HG03521 (cell line): ENCODE data around the gene IRGC.

Source experiments
- ATAC-seq: cut with Tn5 transposase; IDR thresholded peaks from one replicate; pipeline ENCODE4 v1.9.1; 2021; ENCODE audit warnings: mild to moderate bottlenecking, moderate library complexity; ENCODE audit not compliant: unreplicated experiment

The IRGC gene

DNA sequence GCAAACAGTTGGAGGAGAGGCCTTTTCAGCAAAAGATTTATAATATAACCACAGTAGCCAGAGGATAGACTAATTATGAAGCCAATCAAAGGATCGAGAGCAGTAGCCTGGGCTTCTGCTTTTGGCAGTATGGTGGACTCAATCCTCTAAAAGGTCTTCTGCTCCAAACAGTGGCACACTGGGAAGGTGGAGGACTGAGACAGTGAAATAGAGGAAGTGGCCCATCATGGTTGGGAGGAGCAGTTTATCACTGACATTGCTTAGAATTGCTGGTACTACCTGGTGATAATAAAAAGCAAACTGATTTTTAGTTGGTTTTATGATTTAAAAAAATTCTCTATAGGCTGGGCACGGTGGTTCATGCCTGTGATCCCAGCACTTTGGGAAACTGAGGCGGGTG lies 25.0 kb upstream of the IRGC start:
- ATAC-seq: no peak

GRCh38 chr19:43691755-43692154 lies 24.1 kb upstream of the IRGC start:
- ATAC-seq: no peak

DNA sequence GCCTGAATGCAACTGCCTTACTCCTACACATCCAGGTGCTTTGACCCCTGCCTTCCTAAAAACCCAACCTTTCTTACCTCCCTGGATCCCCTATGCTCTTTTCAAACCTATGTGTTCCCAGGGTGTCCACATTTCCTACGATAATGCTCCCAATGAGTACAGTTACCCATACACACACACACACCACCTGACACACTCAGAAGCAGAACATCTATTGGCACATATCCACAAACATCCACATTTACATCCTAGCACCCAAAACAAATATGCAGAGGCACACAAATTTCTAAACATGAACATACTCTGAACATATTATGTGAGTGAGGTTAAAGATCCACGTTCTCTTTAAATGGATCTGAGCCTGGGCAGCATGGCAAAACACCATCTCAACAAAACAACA lies 23.5 kb upstream of the IRGC start:
- ATAC-seq: no peak

DNA sequence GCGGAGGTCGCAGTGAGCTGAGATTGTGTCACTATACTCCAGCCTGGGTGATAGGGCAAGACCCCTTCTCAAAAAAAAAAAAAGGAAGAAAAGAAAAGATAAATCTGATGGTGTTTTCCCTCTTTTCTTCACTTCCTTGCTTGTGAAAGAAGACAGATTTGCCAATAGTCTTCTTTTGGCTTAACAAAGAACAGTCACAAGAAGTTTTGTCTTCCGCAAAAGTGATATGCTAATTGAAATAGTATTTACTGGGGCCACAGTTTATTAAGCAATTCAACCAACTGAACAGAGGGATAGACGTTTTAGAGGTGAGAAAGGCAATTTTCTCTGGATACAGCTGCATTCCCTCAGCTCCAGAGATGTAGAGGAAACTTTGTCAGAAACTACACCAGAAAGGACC lies 23.0 kb upstream of the IRGC start:
- no peak for ATAC-seq

DNA sequence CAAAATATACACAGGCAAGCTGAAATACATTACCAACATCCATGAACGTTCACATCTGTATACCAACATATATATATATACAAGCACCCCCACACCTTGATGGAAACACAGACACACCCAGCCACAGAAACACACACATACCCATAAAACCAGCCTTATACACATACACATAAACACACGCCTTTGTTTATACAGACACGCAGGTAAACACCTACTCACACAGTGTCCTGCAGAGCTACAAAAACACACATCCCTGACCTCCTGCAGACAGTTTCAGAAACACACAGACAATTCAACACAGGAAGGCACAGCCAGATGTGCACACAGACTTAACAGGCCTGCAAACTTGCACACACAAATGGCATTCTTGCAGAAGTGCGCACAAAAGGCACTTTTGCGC lies 21.3 kb upstream of the IRGC start:
- no peak for ATAC-seq

DNA sequence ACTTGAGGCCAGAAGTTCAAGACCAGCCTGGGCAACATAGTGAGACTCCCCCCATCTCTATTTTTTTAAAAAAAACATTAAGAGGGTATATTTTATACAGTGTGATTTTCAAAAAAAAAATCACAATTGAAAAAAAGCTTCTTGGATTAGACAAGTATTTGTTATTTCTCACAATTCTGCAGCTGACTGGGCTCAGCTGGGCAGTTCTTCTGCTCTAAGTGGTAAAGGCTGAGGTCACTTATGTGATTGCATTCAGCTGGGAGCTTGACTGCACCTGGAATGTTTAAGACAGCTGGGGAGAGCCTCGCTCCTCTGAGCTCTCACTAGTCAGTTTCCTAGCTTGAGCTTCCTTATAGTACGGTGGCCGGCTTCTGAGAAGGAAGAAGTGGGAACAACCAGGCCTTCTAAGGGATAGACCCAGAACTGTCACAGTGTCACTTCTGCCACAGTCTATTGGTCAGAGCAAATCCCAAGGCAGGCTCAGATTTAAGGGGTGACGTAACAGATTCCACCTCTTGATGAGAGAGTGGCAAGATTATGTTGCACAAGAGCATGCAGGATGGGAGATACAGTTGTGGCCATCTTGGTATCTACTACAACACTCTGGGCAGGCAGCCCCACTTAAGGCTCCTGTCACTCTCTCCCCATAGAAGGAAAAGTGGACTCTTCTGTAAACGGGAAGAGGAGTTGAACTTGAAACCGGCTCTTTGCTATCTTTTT lies 19.7 kb upstream of the IRGC start:
- no peak for ATAC-seq

- no peak for ATAC-seq
These were observed 18.6 kb upstream of the IRGC start for GRCh38 chr19:43697295-43697694.

DNA sequence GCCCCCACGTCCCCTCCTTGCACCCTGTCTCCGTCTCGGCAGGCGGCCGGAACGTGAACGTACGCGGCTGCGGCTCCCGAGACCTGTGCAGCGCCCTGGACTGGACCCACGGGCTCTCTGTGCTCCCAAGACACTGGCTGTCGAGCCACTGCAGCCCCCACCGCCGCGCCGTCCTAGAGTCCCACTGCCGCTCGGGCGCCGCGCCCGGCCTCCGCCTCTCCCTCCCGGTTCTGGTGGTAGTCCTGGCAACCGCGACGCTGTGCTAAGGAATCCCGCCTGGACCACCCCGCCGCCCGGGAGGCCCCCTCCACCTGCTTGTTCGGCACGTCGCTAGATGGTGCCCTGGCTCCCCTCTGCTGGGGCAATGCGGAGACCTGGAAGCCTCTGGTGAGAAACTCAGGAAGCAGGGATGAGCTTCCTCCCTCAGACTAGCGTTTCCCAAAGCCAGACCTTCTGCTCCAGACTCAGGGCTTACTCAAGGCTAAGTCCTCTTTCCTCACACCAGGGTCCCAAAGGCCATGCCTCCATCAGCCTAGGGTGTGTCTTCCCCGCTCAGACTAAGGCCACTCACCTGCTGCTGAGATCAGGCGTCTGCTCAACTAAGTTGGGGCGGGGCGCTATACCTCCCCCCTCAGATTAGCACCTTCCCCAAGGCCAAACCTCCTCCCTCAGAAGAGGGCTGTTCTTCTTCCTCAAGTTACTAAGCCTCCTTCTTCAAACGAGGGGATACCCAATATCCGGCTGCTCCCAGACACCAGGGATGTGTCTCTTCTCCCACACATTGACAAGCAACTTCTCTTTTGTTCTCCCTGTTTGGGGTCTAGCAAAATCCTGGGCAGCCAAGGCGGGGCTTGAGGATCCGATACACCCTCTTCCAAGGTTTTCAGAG lies 16.1 kb upstream of the IRGC start:
- ATAC-seq: no peak

DNA sequence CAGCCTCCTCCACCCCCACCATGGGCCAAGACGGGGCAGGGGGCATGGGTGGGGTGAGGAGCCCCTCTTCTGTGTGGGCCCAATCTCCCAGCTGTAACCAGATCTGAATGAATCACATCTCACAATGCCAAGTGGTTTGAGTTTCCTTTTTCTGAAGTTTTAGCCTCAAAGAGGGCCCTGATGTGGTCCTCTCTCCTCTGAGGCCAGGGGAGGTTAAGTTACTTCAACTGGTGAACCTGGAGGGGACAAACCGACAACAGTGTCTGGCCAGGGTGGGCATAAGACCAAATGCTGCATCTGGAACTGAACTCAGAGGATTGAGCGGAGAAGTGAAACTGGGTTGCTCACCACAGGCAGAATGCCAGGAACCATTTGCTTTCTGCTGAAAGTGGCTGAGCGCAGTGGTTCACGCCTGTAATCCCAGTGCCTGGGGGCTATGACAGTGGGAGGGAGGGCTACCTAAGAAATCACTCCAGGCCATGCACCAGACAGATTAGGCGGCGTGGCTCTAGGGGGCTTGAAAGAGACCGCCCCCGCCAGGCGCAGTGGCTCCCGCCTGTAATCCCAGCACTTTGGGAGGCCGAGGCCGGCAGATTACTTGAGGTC lies 15.4 kb upstream of the IRGC start:
- no peak for ATAC-seq

DNA sequence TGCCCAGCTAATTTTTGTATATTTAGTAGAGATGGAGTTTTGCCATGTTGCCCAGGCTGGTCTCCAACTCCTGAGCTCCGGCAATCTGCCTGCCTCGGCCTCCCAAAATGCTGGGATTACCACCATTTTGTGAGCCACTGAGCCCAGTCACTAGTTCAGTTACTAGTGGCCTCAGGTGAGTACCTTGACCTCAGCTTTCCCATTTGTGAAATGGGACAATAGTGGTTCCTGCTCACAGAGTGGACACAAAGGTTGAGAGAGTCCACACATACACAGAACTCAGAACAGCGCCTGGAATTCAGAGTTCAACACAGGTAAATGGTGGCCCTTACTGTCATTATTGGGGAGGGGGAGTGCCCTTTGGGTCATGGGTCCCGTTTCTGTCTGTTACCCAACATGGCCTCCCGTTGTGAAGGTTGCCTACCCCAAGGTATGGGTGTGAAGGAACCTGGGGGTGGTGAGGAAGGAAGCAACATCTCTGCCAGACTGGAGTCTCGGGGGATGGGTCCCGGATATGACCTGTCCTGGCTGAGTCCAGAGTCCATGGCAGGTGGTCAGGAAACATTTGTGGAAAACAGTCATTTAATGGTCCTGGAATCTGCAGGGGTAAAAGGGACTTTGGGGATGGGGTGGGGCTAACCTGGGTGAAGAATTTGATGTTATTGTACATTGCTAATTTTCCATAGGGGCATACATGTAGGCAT lies 11.7 kb upstream of the IRGC start:
- ATAC-seq: no peak

DNA sequence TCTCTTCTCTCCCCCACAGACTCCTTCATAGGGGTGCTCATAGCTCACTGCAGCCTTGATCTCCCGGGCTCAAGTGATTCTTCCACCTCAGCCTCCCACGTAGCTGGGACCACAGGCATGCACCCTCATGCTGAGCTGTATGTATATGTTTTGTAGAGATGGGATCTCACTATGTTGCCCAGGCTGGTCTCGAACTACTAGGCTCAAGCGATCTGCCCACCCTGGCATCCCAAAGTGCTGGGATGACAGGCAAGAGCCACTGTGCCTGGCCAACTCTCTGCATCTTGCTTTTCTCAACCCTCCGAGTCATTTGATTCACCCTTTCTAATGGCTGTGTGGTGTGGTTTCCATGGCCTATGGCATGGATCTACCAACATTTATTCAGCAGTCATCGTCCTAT lies 10.1 kb upstream of the IRGC start:
- no peak for ATAC-seq

DNA sequence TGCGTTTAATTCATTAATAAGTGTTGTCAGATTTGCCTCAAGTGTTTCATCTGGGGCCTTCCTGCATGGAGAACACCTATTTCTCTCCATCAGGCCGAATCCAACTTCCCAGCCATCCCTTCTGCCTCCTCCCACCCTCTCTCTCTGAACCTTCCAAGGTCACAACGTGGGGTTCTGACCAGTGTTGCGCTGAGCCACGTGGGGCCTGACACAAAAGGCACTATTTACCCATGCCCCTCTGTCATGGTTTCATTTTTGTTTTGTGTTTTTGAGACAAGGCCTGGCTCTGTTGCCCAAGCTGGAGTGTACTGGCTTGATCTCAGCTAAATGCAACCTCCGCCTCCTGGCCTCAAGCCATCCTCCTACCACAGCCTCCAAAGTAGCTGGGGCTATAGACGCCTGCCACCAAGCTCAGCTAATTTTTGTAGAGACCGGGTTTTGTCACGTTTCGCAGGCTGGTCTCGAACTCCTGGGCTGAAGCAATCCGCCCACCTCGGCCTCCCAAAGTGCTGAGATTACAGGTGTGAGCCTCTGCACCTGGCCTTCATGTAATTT lies 8.6 kb upstream of the IRGC start:
- no peak for ATAC-seq

GRCh38 chr19:43708716-43709115 lies 7.2 kb upstream of the IRGC start:
- no peak for ATAC-seq

DNA sequence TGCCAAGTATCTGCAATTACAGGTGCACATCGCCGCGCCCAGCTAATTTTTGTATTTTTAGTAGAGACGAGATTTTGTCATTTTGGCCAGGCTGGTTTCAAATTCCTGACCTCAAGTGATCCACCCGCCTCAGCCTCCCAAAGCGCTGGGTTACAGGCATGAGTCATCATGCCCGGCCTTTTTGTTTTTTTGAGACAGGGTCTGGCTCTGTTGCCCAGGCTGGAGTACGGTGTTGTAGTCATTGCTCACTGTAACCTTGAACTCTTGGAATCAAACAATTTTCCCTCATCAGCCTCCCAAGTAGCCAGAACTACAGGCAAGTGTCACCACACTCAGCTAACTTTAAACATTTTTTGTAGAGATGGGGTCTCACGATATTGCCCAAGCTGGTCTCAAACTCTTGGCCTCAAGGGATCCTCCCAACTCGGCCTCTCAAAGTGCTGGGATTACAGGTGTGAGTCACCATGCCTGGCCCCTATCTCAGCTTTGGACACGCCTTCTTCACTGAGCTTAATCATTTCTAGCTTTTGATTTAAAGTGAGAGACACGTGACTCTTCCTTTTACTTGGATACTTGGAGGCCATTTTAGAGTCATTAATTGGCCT lies 4.0 kb upstream of the IRGC start:
- ATAC-seq: no peak

- no peak for ATAC-seq
These were observed 2.7 kb upstream of the IRGC start for GRCh38 chr19:43713208-43713607.

GRCh38 chr19:43718627-43719377 lies 2.9 kb downstream of the IRGC start:
- no peak for ATAC-seq

GRCh38 chr19:43719378-43719868 lies 3.5 kb downstream of the IRGC start:
- ATAC-seq: no peak

GRCh38 chr19:43719918-43720317 lies 4.0 kb downstream of the IRGC start:
- no peak for ATAC-seq

- ATAC-seq: no peak
These were observed 5.1 kb downstream of the IRGC start for GRCh38 chr19:43720936-43721335.
